ENCODE results near the gene RTP2. TPM values are rescaled to one million over a fixed set of nuclear protein-coding genes. Genes with fewer than 3 reads are reported as not detected.

The RTP2 gene
- total and polyA plus RNA-seq, 2 of the 4 experiments (the other 2 are of a cell fraction): not detected

GRCh38 chr3:187667526-187667925 is 34.8 kb downstream of the RTP2 start:
- CTCF ChIA-PET: interaction anchor here (3.0 kb wide), 1 partner anchor 348 kb away, joined by 16 read pairs; no protein-coding TSS in a partner anchor
- Histone ChIP-seq H2AFZ (replicated peaks; ENCODE audit: low read length, poor library complexity) (no peak overlapping the region), H3K9me3 (ENCODE audit: control insufficient read depth, insufficient read depth, low read length) (no peaks in the 10 kb centered on the region), H3K14ac (replicated peaks; ENCODE audit: low read depth, low read length) (no peak overlapping the region), H3K9ac (ENCODE audit: low read depth, low read length) (no peak overlapping the region), H3K36me3 (ENCODE audit: control insufficient read depth, insufficient read depth, low read length) (no peaks in the 10 kb centered on the region), H3K27me3 (ENCODE audit: control insufficient read depth, insufficient read depth, low read length) (peaks cover 12% of the 10 kb centered on the region), H2BK120ac (ENCODE audit: low read depth, low read length) (no peak overlapping the region), H3K18ac (ENCODE audit: low read depth, low read length) (no peak overlapping the region), H3K9me1 (ENCODE audit: insufficient read depth, low read length) (no peaks in the 10 kb centered on the region), H3K4me3 (ENCODE audit: insufficient read depth, low read depth, low read length) (no peak overlapping the region), H3K27ac (ENCODE audit: insufficient read depth, low read length) (no peak overlapping the region), H4K91ac (ENCODE audit: insufficient read depth, low read depth, low read length) (no peak overlapping the region), H2AK9ac (replicated peaks; ENCODE audit: low read depth, low read length, poor library complexity) (no peak overlapping the region), H4K5ac (ENCODE audit: low read depth, low read length) (no peak overlapping the region), H3K4me2 (ENCODE audit: low read depth, low read length) (no peak overlapping the region), H3K4ac (ENCODE audit: low read depth, low read length) (no peak overlapping the region), H4K8ac (ENCODE audit: low read depth in 2 of 2, low read length in 2 of 2) (no peak overlapping the region), H4K20me1 (ENCODE audit: insufficient read depth, low read length) (no peaks in the 10 kb centered on the region), H2BK15ac (ENCODE audit: low read depth, low read length) (no peak overlapping the region), H3K4me1 (ENCODE audit: control insufficient read depth, insufficient read depth, low read length) (no peaks in the 10 kb centered on the region), H3K56ac (ENCODE audit: extremely low read depth, insufficient read depth, low read length) (no peak overlapping the region), H2BK20ac (ENCODE audit: low read depth, low read length) (no peak overlapping the region), H3K23ac (ENCODE audit: low read depth, low read length) (no peak overlapping the region), H3K79me1 (ENCODE audit: low read depth in 1 of 2, low read length in 2 of 2) (no peaks in the 10 kb centered on the region), H2BK5ac (ENCODE audit: low read depth, low read length, poor library complexity, severe bottlenecking) (no peak overlapping the region), H2AK5ac (ENCODE audit: low read depth, low read length) (no peak overlapping the region)
- in situ Hi-C loops (cut with MboI; ENCODE audit: low sequenced_read_pairs) (no loop called here), dilution Hi-C loops (cut with HindIII; ENCODE audit: low sequenced_read_pairs, unreplicated experiment) (no loop called here), intact Hi-C loops (cut with micrococcal nuclease) (no loop called here)
- POLR2A ChIA-PET (ENCODE audit: unreplicated experiment): no interaction called here
- BruUV-seq (replicated peaks): no TSS peak
- no peak for DNase-seq
- no peak for TF ChIP-seq CTCF (conservative IDR thresholded peaks at IDR 0.05; ENCODE audit: low read depth, low read length)
- TF ChIP-seq RFX5 (IDR thresholded peaks at IDR 0.05; ENCODE audit: low read depth, low read length): no peak
- no peak for TF ChIP-seq SMC3 (IDR thresholded peaks at IDR 0.05; ENCODE audit: low read depth, low read length)
- no peak for TF ChIP-seq USF2 (IDR thresholded peaks at IDR 0.05; ENCODE audit: low read depth, low read length)
- TF ChIP-seq POLR2A (IDR thresholded peaks at IDR 0.05; ENCODE audit: low read depth, low read length): no peak
- no peak for TF ChIP-seq MAFK (IDR thresholded peaks at IDR 0.05; ENCODE audit: low read depth, low read length)
- no peak for TF ChIP-seq BHLHE40 (IDR thresholded peaks at IDR 0.05; ENCODE audit: low read depth, low read length)
- TF ChIP-seq MAZ (IDR thresholded peaks at IDR 0.05; ENCODE audit: borderline replicate concordance, low read depth, low read length): no peak
- TF ChIP-seq RAD21 (IDR thresholded peaks at IDR 0.05; ENCODE audit: low read length): no peak
- no peak for TF ChIP-seq MXI1 (IDR thresholded peaks at IDR 0.05; ENCODE audit: borderline replicate concordance, low read depth, low read length)
- TF ChIP-seq NFE2L2 (IDR thresholded peaks at IDR 0.05; ENCODE audit: low read depth, low read length): no peak
- ATAC-seq (ENCODE audit: low read depth): no peak
